GM13977 (cell line): ENCODE results near the gene MAST4.

ENCODE experiments used
- DNase-seq: peaks from one replicate; pipeline ENCODE4 v3.0.0; 2012; ENCODE audit warnings: low spot score
- in situ Hi-C: fragments of 300-500 bp; cut with MboI; formaldehyde crosslinking; loops from one replicate; pipeline ENCODE4 v1.12.0; 2022; ENCODE audit warnings: low sequenced_read_pairs, low pct_unique_long_range_greater_than_20kb, mixed read lengths, inconsistent platforms; ENCODE audit not compliant: unreplicated experiment
- TF ChIP-seq, protein P1 (sequence below): IDR thresholded peaks from 2 replicates; pipeline ENCODE4 v1.5.1; 2012; ENCODE audit warnings: mild to moderate bottlenecking, control low read depth; ENCODE audit not compliant: insufficient read depth; ENCODE audit errors: extremely low read depth, missing control alignments

Gene MAST4

DNA sequence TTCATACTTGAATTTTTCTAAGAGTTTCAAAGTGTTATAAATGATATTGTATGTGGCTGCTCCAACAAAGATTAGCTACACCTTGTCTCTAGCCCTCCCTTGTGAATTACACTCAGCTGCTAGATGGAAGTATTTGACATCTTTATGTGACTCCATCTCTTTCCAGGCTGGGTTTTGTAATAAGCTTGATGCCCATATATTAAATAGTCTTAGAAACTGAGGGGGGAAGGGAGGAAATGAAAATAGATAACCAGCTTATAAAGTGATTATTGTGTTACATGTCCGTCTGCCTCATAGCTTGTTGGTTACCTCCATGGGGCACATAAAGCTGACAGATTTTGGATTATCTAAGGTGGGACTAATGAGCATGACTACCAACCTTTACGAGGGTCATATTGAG, 537.0 kb downstream of the MAST4 start:
- in situ Hi-C loops, result no loop called here
- TF ChIP-seq, protein P1, sequence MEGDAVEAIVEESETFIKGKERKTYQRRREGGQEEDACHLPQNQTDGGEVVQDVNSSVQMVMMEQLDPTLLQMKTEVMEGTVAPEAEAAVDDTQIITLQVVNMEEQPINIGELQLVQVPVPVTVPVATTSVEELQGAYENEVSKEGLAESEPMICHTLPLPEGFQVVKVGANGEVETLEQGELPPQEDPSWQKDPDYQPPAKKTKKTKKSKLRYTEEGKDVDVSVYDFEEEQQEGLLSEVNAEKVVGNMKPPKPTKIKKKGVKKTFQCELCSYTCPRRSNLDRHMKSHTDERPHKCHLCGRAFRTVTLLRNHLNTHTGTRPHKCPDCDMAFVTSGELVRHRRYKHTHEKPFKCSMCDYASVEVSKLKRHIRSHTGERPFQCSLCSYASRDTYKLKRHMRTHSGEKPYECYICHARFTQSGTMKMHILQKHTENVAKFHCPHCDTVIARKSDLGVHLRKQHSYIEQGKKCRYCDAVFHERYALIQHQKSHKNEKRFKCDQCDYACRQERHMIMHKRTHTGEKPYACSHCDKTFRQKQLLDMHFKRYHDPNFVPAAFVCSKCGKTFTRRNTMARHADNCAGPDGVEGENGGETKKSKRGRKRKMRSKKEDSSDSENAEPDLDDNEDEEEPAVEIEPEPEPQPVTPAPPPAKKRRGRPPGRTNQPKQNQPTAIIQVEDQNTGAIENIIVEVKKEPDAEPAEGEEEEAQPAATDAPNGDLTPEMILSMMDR, result no peak
- DNase-seq, result no peak

DNA sequence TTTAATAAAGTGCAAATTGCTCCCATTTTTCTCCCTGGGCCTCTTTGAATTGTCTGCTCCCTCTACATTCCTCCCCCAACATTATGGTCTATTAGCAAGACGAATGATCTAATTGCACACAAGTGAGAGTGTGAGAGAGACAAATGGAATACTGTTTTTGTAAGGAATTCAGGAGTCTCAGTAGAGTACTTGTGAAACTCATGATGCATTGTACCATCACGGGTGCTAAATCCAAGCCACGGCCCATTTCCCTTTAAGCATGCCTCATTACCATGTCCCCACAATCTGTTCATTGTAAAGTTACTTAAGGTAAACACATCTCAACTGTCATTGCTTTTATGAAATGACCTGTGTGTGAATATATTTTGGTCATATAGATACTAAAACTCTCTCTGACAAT, 537.6 kb downstream of the MAST4 start:
- TF ChIP-seq, protein P1, result no peak
- in situ Hi-C loops, result no loop called here
- DNase-seq, result no peak

DNA sequence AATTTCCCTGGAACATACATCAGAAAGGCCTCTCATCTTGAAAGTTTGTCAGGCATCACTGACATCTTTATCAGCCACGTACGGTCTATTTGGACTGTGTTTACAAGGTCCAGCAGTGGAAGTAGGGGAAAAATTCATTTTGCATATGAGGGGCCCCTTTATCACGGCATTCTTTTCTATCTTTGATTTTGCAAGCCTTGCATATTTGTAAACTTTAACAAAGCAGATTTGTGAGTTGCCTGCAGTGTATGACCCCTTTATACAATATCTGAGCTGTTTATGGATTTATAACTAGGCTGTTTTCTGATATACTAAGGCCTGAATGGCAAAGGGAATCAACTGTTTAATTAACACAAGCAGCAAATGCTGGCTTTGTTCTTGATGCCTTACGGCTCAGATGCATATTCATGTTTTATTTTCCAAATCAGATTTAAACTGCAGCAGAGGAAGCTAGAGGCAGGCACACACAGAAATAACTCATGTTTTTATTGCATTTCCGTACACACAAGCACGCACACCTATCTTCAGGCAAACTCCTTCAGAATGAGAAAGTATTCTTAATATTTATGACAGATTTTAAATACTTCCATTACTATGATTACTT, 539.3 kb downstream of the MAST4 start:
- TF ChIP-seq, protein P1, result no peak
- no peak for DNase-seq
- in situ Hi-C loops, result no loop called here

DNA sequence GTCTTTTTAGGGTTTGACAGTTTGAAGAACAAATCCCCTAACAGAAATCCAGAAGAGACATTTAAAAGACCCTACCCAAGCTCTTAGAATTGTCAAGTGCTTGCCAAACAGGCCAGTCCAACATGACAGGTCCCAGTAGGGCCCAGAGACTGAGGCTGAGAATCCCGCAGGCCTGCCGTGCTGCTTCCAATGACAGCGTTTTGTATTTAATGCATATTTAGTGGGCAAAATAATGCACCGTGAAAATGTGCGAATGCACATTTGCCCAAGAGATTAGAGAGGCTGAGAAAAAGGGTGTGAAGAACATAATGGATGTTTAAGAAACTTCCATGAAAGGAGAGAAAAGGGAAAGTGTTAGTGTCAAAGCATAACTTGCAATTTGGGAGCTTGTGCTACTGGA, 542.8 kb downstream of the MAST4 start:
- in situ Hi-C loops, result no loop called here

DNA sequence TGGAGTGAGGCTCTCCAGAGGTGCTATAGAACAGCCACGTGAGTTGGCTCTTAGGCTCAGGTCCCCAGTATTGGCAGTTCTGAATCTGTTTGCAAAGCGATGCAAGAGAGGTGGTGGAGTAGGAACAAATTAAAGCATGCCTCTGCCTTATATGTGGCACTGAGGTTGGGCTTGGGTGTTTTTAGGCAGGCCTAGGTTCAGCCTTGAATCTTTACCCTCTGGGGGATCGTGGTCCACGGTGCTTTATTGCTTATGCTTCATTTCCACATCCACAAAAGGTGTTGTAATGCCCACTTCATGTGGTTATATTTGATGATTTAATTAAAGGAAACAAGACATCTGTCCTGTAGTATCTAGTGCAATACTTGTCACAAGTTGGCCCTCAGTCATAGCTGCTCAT, 544.2 kb downstream of the MAST4 start:
- no peak for DNase-seq
- in situ Hi-C loops, result no loop called here
- TF ChIP-seq, protein P1, result no peak

More for the DNA sequence above, 542.8 kb downstream of the MAST4 start:
- TF ChIP-seq, protein P1, result no peak
- no peak for DNase-seq

DNA sequence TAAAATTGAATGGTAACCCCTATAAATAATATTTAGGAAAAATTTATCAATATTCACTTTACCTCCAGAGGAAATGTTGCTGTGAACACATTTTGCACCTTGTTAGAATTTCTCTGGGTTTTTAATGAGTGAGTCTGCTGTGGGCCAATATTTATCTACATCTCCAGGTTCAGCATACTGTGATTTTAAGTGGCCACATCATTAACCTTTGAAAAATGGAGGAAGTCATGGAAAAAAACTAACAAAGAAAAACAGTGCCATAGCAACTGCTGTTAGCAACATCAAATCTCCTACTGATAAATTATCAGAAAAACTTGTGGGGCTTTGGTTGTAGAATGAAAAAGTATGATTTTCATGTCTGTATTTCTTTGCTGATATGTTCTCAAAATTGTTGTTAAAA, 545.5 kb downstream of the MAST4 start:
- TF ChIP-seq, protein P1, result no peak
- DNase-seq, result no peak
- in situ Hi-C loops, result no loop called here
